HG03139 (cell line): ENCODE data around the gene CLDN15.
"Not testable (repeated sequence)": the region's sequence is repeated elsewhere in the genome, so short reads cannot be mapped to it uniquely, and the experiment has no call there.

ENCODE experiments used
- ATAC-seq: cut with Tn5 transposase; IDR thresholded peaks from one replicate; pipeline ENCODE4 v1.9.1; 2021; ENCODE audit not compliant: unreplicated experiment

CLDN15 gene

DNA sequence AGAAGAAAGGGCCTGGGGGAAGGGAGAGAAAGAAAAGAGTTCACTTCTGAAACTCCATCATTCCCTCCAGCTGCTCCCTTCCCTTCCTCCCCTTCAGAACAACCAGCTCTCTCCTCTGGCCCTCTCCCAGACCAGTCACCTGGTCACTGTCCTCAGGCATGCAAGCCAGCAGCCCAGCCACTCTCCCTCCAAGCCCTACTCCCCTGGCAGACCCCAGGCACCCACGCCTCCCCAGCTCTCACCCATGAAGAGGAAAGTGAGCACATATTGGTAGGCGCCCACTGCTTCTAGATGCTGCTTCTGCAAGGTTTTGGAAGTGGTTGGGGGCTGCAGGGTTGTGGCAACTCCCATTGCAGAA is 37.1 kb downstream of the CLDN15 start:
- ATAC-seq, result no peak

DNA sequence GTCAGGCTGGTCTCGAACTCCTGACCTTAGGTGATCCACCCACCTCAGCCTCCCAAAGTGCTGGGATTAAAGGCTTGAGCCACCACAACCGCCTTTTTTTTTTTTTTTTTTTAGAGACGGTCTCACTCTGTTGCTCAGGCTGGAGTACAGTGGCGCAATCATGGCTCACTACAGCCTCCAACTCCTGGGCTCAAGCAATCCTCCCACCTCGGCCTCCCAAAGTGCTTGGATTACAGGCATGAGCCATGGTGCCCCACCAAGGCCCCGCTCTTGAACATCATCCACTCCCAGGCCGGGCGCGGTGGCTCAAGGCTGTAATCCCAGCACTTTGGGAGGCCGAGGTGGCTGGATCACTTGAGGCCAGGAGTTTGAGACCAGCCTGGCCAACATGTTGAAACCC is 38.1 kb downstream of the CLDN15 start:
- not testable (repeated sequence) for ATAC-seq

DNA sequence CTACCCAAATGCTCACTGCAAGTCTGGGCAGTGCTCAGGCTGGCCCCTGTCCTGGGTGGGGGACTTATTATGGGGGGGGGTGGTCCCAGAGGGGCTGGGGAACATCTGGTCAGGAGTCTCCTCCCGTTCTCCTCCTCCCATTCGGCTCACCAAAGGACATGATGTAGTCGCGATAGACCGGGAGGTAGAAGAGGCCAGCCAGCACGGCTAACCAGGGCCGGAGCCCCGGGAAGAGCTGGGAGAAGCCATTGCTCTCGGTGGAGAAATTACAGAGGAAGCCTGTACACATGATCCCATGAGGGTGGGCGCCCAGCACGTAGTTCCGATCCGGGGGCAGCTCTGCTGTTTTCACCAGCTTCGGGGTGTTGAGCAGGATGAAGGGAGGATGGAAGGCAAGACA is 39.1 kb downstream of the CLDN15 start:
- no peak for ATAC-seq

DNA sequence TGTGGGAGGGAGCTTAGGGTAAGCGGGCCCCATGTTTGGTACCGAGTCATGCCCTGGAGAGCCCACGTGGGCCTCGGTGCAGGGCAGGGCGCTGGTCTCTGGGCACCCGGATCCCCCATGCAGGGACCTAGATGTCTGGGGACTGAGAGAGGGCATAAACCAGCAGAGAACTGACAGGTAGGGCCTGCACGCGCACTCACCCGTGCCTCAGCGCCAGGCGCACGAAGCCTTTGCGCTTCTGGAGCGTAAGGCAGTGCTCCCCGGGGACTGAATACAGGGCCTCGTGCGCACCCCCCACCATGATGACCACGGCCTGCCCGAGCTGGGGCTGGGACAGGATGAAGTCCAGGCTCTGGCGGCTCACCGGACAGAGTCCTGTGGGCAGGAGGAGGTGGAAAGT is 39.6 kb downstream of the CLDN15 start:
- ATAC-seq, result no peak

DNA sequence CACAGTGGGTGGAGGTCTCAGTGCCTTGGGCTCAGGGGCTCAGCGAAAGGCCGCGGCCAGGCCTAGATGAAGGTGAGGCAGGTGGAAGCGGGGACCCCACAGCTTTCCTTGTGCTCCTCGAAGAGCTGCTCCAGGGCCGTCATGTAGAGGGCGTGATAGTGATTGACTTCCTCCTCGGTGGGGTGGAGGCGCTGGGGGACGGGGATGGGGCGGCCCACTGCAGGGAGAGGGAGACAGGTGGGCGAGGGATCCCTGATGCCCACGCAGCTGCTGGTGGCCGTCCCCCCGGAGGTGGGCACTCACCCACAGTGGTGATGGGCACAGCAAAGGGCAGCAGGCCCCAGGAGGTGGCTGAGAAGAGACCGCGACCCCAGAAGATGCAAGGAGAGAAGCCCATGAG is 41.7 kb downstream of the CLDN15 start:
- no peak for ATAC-seq

DNA sequence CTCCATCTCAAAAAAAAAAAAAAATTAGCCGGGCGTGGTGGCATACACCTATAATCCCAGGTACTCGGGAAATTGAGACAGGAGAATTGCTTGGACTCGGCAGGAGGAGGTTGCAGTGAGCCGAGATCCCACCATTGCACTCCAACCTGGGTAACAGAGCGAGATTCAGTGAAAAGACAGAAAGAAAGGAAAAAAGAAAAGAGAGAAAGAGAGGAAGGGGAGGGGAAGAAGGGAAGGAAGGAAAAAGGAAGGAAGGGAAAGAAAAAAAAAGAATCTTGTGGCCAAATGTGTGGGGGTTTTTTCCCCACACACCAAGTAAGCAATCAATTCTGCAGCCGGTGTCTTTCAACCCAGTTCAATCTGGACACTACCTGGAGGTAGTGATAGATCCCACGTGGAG is 48.5 kb downstream of the CLDN15 start:
- no peak for ATAC-seq

DNA sequence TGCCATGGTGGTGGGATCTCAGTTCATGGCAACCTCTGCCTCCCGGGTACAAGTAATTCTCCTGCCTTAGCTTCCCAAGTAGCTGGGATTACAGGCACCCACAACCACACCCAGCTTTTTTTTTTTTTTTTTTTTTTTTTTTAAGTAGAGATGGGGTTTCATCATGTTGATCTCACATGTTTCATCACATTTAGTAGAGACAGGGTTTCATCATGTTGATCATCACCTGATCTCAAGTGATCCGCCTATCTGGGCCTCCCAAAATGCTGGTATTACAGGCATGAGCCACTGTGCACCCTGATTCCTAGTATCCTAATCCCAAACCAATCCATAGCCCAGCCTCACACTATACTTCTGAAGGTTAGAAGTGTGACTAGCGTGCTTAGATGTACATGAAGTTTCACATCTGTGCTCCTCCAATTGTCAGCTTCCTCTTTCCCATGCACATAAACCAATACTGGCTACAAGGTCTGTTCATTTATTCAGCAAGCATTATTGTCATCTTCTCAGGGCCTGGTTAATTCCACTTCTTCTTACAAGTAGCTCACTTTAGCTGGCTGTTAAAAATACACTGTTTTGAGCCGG is 50.7 kb downstream of the CLDN15 start:
- no peak for ATAC-seq

DNA sequence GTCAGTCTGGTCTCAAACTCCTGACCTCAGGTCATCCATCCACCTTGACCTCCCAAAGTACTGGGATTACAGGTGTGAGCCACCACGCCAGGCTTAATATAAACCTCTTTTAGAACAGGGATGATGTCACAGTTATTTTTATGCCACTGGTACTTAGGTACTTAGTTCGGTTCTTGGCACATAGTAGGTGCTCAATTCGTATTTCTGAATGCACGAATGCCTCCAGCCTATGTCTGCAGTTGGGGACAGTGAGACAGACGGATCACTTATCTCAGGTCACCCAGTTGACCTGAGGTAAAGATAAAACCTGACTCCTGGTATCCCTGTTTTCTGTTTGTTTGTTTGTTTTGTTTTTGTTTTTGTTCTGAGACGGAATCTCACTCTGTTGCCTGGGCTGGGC is 51.4 kb downstream of the CLDN15 start:
- no peak for ATAC-seq

DNA sequence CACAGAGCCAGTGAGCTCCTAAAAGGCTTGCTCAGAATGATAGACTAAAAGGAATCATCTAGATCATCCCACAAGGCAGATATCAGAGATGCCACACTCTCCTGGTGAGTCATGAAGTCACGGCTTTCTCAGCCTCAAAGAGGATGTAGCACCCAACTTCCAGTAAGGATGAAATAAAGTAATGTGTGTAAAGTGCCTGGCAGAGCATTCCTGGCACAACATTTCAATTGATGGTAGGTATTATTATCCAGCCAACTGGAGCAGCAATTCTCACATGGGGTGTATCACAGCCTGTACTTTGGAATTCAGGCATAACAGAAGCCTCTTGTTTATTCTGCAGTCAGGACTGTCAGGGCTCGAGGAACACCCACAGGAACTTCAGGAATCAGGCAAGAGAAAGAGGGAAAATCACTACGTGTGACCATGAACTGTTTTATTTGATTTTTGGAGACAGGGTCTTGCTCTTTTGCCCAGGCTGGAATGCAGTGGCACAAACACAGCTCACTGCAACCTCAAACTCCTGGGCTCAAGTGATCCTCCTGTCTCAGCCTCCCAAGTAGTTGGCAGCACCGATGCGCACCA is 52.3 kb downstream of the CLDN15 start:
- no peak for ATAC-seq
